PFSK-1 (cell line): ENCODE results near the gene YAF2.

Source experiments
- FOXP2 ChIP-seq: optimal IDR thresholded peaks from 2 replicates; pipeline ENCODE3; 2011; ENCODE audit warnings: borderline replicate concordance, control low read depth, inconsistent platforms; ENCODE audit not compliant: insufficient read depth; ENCODE audit errors: extremely low read length, extremely low read depth
- POLR2AphosphoS5 ChIP-seq: IDR thresholded peaks from 2 replicates; pipeline ENCODE4 v1.6.1; 2012; ENCODE audit warnings: low read depth, mild to moderate bottlenecking, control low read depth, low read length, moderate library complexity
- REST ChIP-seq, 2 experiments: IDR thresholded peaks; 2 replicates each; pipeline versions ENCODE4 v1.6.1 to v1.8.0; 2011 to 2012; ENCODE audit warnings: low read depth in 2 of 2, low read length in 2 of 2, control low read depth in 1 of 2, inconsistent platforms in 1 of 2, mild to moderate bottlenecking in 1 of 2, moderate library complexity in 1 of 2; ENCODE audit not compliant: insufficient read depth in 1 of 2
- SIN3A ChIP-seq: IDR thresholded peaks from 2 replicates; pipeline ENCODE4 v1.6.1; 2012; ENCODE audit warnings: mild to moderate bottlenecking, low read length, moderate library complexity, borderline replicate concordance; ENCODE audit not compliant: insufficient read depth
- TAF1 ChIP-seq: IDR thresholded peaks from 2 replicates; pipeline ENCODE4 v1.6.1; 2012; ENCODE audit warnings: low read length, control low read depth, borderline replicate concordance; ENCODE audit not compliant: insufficient read depth

Gene YAF2

GRCh38 chr12:42128327-42128726, 109.7 kb downstream of the YAF2 start:
- no peak for TF ChIP-seq REST (IDR thresholded peaks at IDR 0.05; ENCODE audit: insufficient read depth in 1 of 2, low read depth in 2 of 2, low read length in 2 of 2)

- TF ChIP-seq SIN3A: no peak
- TF ChIP-seq REST (IDR thresholded peaks at IDR 0.05; ENCODE audit: insufficient read depth in 1 of 2, low read depth in 2 of 2, low read length in 2 of 2): no peak
- TF ChIP-seq TAF1: no peak
- no peak for TF ChIP-seq POLR2AphosphoS5
- TF ChIP-seq FOXP2: no peak
These were observed 111.1 kb downstream of the YAF2 start for GRCh38 chr12:42126963-42127362.

GRCh38 chr12:42125388-42125767, 112.7 kb downstream of the YAF2 start:
- TF ChIP-seq REST (IDR thresholded peaks at IDR 0.05; ENCODE audit: insufficient read depth in 1 of 2, low read depth in 2 of 2, low read length in 2 of 2) (no peak), TAF1 (no peak), SIN3A (no peak), POLR2AphosphoS5 (no peak), FOXP2 (no peak)

- TF ChIP-seq SIN3A (no peak), TAF1 (no peak), FOXP2 (no peak), REST (IDR thresholded peaks at IDR 0.05; ENCODE audit: insufficient read depth in 1 of 2, low read depth in 2 of 2, low read length in 2 of 2) (no peak), POLR2AphosphoS5 (no peak)
These were observed 113.2 kb downstream of the YAF2 start for GRCh38 chr12:42124764-42125387.

- TF ChIP-seq FOXP2 (no peak), SIN3A (no peak), POLR2AphosphoS5 (no peak), TAF1 (no peak), REST (IDR thresholded peaks at IDR 0.05; ENCODE audit: insufficient read depth in 1 of 2, low read depth in 2 of 2, low read length in 2 of 2) (no peak)
These were observed 118.9 kb downstream of the YAF2 start for GRCh38 chr12:42119085-42119633.
